ENCODE results near the gene NANOS1.
"Not testable (repeated sequence)": the region's sequence is repeated elsewhere in the genome, so short reads cannot be mapped to it uniquely, and the experiment has no call there.

NANOS1 gene

DNA sequence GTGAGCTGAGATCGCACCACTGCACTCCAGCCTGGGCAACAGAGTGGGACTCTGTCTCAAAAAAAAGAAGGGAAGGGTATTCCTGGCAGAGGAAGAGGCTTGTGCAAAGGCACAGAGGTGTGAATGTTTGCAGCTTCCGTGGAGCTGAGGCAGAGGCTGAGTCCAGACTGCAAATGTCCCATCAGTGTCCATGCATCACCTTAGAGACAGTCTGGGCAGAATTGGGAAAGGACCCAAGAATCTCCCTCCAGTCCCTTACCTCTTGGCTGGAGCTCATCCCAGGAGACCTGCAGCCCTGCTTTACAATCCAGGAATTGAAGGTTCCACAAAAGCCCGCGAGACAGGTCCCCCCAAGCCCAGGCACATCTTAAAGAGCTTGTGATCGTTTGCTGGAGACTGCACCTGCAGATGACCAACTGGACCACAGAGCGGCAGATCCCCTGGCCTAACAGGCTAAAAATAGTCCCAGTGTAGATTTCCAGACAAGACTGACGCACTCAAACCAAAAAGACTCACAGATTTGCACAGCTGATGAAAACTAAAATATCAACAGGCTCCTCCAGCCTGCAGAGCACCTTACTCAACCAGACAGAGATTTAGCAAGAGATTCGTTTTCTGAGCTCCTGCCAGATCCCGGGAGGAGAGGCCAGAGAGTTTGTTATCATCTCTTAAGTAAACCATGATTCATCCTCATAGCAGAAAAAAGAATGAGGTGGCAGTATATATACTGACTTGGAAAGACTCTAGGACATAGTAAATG is 22.9 kb upstream of the NANOS1 start:
- no peak for DNase-seq (ENCODE audit: low read depth in 4 of 4, low spot score in 1 of 4)

DNA sequence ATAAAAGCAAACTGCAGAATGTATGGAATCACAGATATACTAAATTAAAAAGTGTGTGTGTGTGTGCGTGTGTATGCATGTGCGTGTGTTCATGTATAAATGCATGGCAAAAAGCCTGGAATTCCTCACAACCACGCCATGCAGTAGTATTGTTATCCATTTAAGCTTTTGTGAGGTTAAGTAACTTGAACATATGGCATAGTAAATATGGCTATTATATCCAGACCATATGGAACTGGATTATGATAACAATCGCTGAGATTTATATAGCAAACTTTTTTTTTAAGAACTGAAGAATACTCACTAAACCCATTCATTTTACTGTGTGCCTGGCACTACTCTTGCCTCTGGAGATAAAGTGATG is 22.3 kb upstream of the NANOS1 start:
- DNase-seq (ENCODE audit: low read depth in 4 of 4, low spot score in 1 of 4), result no peak

GRCh38 chr10:119020627-119020946 is 8.9 kb upstream of the NANOS1 start:
- no peak for DNase-seq (ENCODE audit: low read depth in 4 of 4, low spot score in 1 of 4)

DNA sequence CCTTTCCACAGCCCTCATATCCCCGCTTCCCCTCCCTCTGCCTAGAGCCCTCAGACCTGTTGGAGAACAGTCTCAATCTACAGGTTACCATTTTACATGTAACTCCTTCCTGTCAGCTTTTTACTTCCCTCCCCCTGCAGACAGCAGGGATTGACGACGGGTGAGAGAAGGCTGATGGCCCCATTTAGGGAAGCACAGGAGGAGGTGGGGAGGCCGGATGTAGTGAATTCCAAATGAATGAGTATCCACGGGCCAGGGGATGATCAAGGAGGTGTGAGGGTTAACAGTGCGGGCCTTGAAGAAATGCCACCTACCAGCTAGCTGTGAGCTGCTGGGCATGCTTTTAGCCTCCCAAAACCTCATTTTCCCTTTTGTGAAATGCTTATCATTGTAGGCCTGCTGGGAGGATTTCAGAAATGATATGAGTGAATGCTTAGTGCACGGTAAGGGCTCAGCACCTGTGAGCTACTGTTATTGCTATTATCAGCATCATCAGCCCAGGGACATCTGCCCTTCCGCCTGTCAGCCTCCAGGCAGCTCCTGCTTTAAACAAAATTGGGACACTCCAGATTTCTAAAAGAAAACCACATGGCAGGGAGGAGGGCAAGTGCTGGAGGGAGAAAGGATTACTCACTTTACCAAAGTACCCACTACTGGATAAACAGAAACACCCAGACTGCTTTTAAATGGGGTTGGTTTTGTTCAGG is 6.5 kb upstream of the NANOS1 start:
- no peak for DNase-seq (ENCODE audit: low read depth in 4 of 4, low spot score in 1 of 4)

DNA sequence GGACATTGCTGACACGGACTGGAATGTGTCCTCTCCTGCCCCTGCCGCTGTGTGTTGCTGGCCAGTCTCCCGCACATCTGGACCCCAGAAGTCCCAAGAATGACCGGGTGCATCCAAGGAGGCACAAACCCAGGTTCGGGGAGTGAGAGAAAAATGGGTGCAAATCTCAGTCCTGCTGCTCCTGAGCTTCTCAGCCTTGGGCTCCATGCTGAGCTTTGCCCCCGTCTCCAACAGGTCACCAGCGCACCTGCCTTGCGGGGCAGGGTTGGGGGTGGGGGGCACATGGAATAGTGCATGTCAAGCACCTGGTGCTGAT is 6.0 kb upstream of the NANOS1 start:
- no peak for DNase-seq (ENCODE audit: low read depth in 4 of 4, low spot score in 1 of 4)

DNA sequence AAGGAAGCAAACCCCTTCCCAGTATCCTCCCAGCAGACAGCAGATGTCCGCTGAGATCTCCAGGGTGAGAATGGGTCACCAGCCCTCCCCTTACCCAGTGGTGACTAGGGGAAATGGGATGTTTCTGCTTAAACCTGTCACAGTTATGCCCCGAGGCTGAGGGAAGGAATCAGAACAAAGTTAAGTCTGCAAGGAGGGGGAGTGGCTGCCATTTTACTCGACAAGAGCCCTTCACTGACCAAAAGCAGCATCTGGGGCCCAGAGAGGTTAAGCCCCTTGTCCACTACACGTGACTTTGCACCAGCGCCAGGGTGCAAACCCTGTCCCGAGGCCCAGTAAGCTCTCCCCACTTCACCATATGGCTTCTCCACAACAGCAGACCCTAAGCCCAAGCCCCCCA is 4.6 kb upstream of the NANOS1 start:
- DNase-seq (ENCODE audit: low read depth in 4 of 4, low spot score in 1 of 4), result no peak

- DNase-seq (ENCODE audit: low read depth in 4 of 4, low spot score in 1 of 4), result no peak
These were observed 4.2 kb upstream of the NANOS1 start for GRCh38 chr10:119025336-119025735.

- DNase-seq (ENCODE audit: low read depth in 4 of 4, low spot score in 1 of 4), result no peak
These were observed 3.7 kb upstream of the NANOS1 start for GRCh38 chr10:119025776-119026175.

- DNase-seq (ENCODE audit: low read depth in 4 of 4, low spot score in 1 of 4), result no peak
These were observed 3.0 kb upstream of the NANOS1 start for GRCh38 chr10:119026301-119027110.

DNA sequence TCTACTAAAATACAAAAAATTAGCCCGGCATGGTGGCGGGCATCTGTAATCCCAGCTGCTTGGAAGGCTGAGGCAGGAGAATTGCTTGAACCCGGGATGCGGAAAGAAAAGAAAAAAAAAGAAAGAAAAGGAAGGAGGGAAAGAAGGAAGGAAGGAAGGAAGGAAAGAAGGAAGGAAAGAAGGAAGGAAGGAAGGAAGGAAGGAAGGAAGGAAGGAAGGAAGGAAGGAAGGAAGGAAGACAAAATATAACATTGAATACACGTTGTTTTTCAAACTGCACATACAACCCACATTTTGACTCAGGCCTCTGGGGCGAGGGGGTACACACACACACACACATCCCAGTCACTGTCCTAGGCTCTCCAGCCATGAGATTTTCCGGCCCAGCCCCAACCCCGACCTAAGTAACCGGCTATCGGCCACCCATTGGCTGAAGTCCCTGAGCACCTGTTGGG is 1.0 kb upstream of the NANOS1 start:
- DNase-seq (ENCODE audit: low read depth in 4 of 4, low spot score in 1 of 4), result not testable (repeated sequence)

DNA sequence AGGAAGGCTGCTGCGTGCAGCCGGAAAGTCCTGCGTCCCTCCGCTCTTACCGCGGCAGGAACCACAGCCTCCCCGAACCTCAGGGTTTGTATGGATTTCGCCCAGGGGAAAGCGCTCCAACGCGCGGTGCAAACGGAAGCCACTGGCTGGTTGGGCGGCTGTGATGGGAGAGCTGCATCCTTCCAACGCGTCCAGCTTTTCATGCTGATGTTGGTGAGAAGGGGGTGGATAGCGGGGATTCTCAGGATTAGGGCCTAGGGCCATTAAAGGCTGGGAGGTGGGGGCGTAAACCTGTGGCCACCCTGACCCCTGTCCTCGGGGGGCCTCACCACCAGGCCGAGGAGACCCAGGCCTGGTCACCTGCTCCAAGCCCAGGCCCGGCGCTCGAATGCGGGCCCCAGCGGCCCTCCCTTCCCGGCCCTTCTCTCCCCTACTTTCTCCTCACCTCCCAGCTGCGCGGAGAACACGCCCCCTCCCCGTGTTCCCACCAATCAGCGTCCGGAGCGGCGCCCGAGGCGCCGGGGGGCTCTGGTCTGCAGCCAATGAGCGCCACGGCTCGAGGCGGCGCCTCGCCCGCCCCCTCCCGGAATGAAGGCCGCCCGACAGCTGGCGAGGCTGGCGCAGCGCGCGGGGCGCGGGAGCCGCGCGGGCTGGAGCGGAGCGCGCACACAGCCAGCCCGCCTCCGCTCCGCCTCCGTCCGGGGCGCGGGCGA is 458 bp upstream of the NANOS1 start:
- peak; percentile 38 to 68 (median 54) for DNase-seq (ENCODE audit: low read depth in 4 of 4, low spot score in 1 of 4)

- DNase-seq (ENCODE audit: low read depth in 4 of 4, low spot score in 1 of 4), result peak in 3 of 4 experiments; percentile 7 to 31 (median 17)
These were observed 1.1 kb downstream of the NANOS1 start for GRCh38 chr10:119030421-119031250.

GRCh38 chr10:119031496-119032059 is 2.1 kb downstream of the NANOS1 start:
- no peak for DNase-seq (ENCODE audit: low read depth in 4 of 4, low spot score in 1 of 4)

- no peak for DNase-seq (ENCODE audit: low read depth in 4 of 4, low spot score in 1 of 4)
These were observed 9.6 kb downstream of the NANOS1 start for GRCh38 chr10:119039161-119039560.

GRCh38 chr10:119041326-119041725 is 11.8 kb downstream of the NANOS1 start:
- DNase-seq (ENCODE audit: low read depth in 4 of 4, low spot score in 1 of 4), result no peak

- DNase-seq (ENCODE audit: low read depth in 4 of 4, low spot score in 1 of 4), result no peak
These were observed 12.7 kb downstream of the NANOS1 start for GRCh38 chr10:119042169-119042568.

DNA sequence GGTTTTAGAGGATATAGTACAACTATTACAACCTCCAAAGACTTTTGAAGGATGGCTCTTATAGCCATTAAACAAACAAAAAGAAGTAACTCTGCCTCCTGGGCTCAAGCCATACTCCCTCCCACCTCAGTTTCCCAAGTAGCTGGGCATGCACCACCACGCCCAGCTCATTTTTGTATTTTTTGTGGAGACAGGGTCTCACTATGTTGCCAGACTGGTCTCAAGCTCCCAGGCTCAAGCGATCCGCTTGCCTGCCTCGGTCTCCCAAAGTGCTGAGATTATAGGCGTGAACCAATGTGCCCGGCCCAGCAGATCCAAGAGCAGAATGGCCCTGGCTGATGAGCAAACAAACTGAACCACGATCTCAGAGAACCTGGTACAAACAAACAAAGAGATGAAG is 16.0 kb downstream of the NANOS1 start:
- DNase-seq (ENCODE audit: low read depth in 4 of 4, low spot score in 1 of 4), result no peak

GRCh38 chr10:119049361-119049760 is 19.8 kb downstream of the NANOS1 start:
- no peak for DNase-seq (ENCODE audit: low read depth in 4 of 4, low spot score in 1 of 4)

GRCh38 chr10:119049777-119050176 is 20.3 kb downstream of the NANOS1 start:
- DNase-seq (ENCODE audit: low read depth in 4 of 4, low spot score in 1 of 4), result no peak

- DNase-seq (ENCODE audit: low read depth in 4 of 4, low spot score in 1 of 4), result no peak
These were observed 22.3 kb downstream of the NANOS1 start for GRCh38 chr10:119051775-119052174.

Data from stimulated activated CD4-positive, alpha-beta T cell treated with anti-CD3 and anti-CD28 coated beads, Interleukin-1b, Interleukin-23, amount 100 ng/mL, for 24 hours (primary cell).